WERI-Rb-1 (cell line): ENCODE results near the gene MRPL4.
"Not testable (repeated sequence)": the region's sequence is repeated elsewhere in the genome, so short reads cannot be mapped to it uniquely, and the experiment has no call there.

Source experiments
- DNase-seq: peaks from one replicate; pipeline ENCODE4 v3.0.0-alpha.2; 2020
- H3K27ac ChIP-seq: fragments of 250-450 bp; sonication (Bioruptor Pico); 2 replicates; pipeline ENCODE4 v1.5.1; 2020; ENCODE audit warnings: mild to moderate bottlenecking, moderate library complexity
- H3K27me3 ChIP-seq: fragments of 250-450 bp; sonication (Bioruptor Pico); 2 replicates; pipeline ENCODE4 v1.5.1; 2021; ENCODE audit warnings: mild to moderate bottlenecking, low read depth, moderate library complexity; ENCODE audit not compliant: insufficient read depth, severe bottlenecking
- H3K36me3 ChIP-seq: fragments of 250-450 bp; sonication (Bioruptor Pico); 2 replicates; pipeline ENCODE4 v1.5.1; 2020; ENCODE audit warnings: mild to moderate bottlenecking, moderate library complexity
- H3K4me3 ChIP-seq: 2 replicates; pipeline ENCODE4 v1.5.1; 2011; ENCODE audit warnings: low read depth, mild to moderate bottlenecking, control low read depth, low read length
- H3K9me3 ChIP-seq: fragments of 250-450 bp; sonication (Bioruptor Pico); 2 replicates; pipeline ENCODE4 v1.5.1; 2021; ENCODE audit warnings: mild to moderate bottlenecking, moderate library complexity; ENCODE audit not compliant: severe bottlenecking
- CTCF ChIP-seq: IDR thresholded peaks from 2 replicates; pipeline ENCODE4 v1.5.1; 2011; ENCODE audit warnings: low read depth, mild to moderate bottlenecking, control low read depth, inconsistent platforms, low read length

MRPL4 gene

GRCh38 chr19:10238172-10238783 is 13.7 kb upstream of the MRPL4 start:
- no peaks in the 10 kb centered on the region for H3K36me3 ChIP-seq
- H3K27me3 ChIP-seq, result no peaks in the 10 kb centered on the region
- no peaks in the 10 kb centered on the region for H3K9me3 ChIP-seq
- H3K27ac ChIP-seq, result no peak overlapping the region
- no peak overlapping the region for H3K4me3 ChIP-seq
- no peak for DNase-seq
- TF ChIP-seq CTCF, result no peak

- H3K4me3 ChIP-seq, result not testable (repeated sequence)
These were observed 10.1 kb upstream of the MRPL4 start for GRCh38 chr19:10241826-10242449.

GRCh38 chr19:10243606-10244005 is 8.4 kb upstream of the MRPL4 start:
- no peak for TF ChIP-seq CTCF
- no peak overlapping the region for H3K27ac ChIP-seq
- H3K9me3 ChIP-seq, result no peaks in the 10 kb centered on the region
- H3K27me3 ChIP-seq, result no peaks in the 10 kb centered on the region
- H3K36me3 ChIP-seq, result no peaks in the 10 kb centered on the region
- DNase-seq, result no peak
- no peak overlapping the region for H3K4me3 ChIP-seq

More at GRCh38 chr19:10241826-10242449, 10.1 kb upstream of the MRPL4 start:
- H3K27ac ChIP-seq, DNase-seq, H3K36me3 ChIP-seq, H3K9me3 ChIP-seq, H3K27me3 ChIP-seq: not testable (repeated sequence)

GRCh38 chr19:10245189-10245939 is 6.7 kb upstream of the MRPL4 start:
- Histone ChIP-seq H3K27ac (no peak overlapping the region), H3K27me3 (no peaks in the 10 kb centered on the region), H3K4me3 (no peak overlapping the region), H3K36me3 (no peaks in the 10 kb centered on the region), H3K9me3 (no peaks in the 10 kb centered on the region)
- no peak for DNase-seq
- no peak for TF ChIP-seq CTCF

- Histone ChIP-seq H3K4me3 (no peak overlapping the region), H3K27ac (no peak overlapping the region), H3K9me3 (no peaks in the 10 kb centered on the region), H3K27me3 (no peaks in the 10 kb centered on the region), H3K36me3 (no peaks in the 10 kb centered on the region)
- no peak for TF ChIP-seq CTCF
- no peak for DNase-seq
These were observed 5.5 kb upstream of the MRPL4 start for GRCh38 chr19:10246511-10246910.

- peak overlapping the region; percentile 81 for H3K27ac ChIP-seq
- TF ChIP-seq CTCF, result no peak
- H3K27me3 ChIP-seq, result no peaks in the 10 kb centered on the region
- DNase-seq, result no peak
- H3K4me3 ChIP-seq, result peak overlapping the region; percentile 95
- peaks cover 30% of the 10 kb centered on the region for H3K36me3 ChIP-seq
- no peaks in the 10 kb centered on the region for H3K9me3 ChIP-seq
These were observed 693 bp downstream of the MRPL4 start for GRCh38 chr19:10252707-10253106.
